Measurements from ENCODE around the gene PXK.

PXK gene

DNA sequence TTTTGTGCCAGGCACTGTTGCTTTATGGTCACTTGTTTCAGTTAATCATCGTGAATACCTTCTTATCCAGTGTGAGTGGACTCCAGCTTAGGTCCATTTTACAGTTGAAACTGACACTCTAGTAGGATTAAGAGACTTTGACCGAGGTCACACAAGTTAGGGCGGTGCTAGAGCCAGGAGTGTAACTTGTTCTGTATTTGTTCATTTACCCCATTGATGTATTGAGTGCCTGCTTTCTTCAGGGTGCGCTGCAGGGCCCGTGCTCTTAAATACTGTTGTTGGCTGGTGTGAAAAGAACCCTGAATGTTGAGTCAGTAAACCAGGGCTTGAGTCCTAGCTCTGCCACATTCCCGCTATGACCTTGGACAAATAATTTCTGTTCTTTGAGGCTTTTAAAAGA lies 85.5 kb downstream of the PXK start:
- Histone ChIP-seq H3K4me1 (ENCODE audit: control insufficient read depth, insufficient read depth, low read length) (no peaks in the 10 kb centered on the region), H3K36me3 (ENCODE audit: control insufficient read depth in 2 of 2, insufficient read depth in 1 of 2, low read length in 2 of 2) (peaks cover 0 to 50% of the 10 kb centered on the region in 2 experiments; a peak in 1 of 3 replicates), H3K4me3 (ENCODE audit: low read depth, low read length) (no peak overlapping the region), H3K27ac (ENCODE audit: extremely low read depth, low read depth, low read length) (no peak overlapping the region), H3K9me3 (ENCODE audit: control insufficient read depth, insufficient read depth, low read depth, low read length) (no peaks in the 10 kb centered on the region)
- ChIA-PET CTCF (interaction anchor here (0.6 to 0.9 kb wide), 2 partner anchors 93 to 112 kb away, joined by 3 to 6 read pairs; partner anchors contain the start of genes HTD2 and RPP14), POLR2A (no interaction called here)
- TF ChIP-seq, protein P1, sequence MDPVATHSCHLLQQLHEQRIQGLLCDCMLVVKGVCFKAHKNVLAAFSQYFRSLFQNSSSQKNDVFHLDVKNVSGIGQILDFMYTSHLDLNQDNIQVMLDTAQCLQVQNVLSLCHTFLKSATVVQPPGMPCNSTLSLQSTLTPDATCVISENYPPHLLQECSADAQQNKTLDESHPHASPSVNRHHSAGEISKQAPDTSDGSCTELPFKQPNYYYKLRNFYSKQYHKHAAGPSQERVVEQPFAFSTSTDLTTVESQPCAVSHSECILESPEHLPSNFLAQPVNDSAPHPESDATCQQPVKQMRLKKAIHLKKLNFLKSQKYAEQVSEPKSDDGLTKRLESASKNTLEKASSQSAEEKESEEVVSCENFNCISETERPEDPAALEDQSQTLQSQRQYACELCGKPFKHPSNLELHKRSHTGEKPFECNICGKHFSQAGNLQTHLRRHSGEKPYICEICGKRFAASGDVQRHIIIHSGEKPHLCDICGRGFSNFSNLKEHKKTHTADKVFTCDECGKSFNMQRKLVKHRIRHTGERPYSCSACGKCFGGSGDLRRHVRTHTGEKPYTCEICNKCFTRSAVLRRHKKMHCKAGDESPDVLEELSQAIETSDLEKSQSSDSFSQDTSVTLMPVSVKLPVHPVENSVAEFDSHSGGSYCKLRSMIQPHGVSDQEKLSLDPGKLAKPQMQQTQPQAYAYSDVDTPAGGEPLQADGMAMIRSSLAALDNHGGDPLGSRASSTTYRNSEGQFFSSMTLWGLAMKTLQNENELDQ (tag by site-specific recombination; IDR thresholded peaks at IDR 0.05; ENCODE audit: low read depth), result no peak
- TF ChIP-seq ZNF776 (tag by site-specific recombination; IDR thresholded peaks at IDR 0.05; ENCODE audit: borderline replicate concordance), result no peak
- TF ChIP-seq WT1 (tag by site-specific recombination; IDR thresholded peaks at IDR 0.05), result no peak
- TF ChIP-seq ZNF174 (tag by site-specific recombination; IDR thresholded peaks at IDR 0.05), result no peak
- no peak for TF ChIP-seq ZNF571 (tag by site-specific recombination; IDR thresholded peaks at IDR 0.05)
- no peak for TF ChIP-seq ZNF175 (tag by site-specific recombination; IDR thresholded peaks at IDR 0.05)
- TF ChIP-seq ZBTB10 (tag by site-specific recombination; IDR thresholded peaks at IDR 0.05), result no peak
- TF ChIP-seq SP7 (tag by site-specific recombination; IDR thresholded peaks at IDR 0.05), result no peak
- no peak for TF ChIP-seq ZNF76 (tag by site-specific recombination; IDR thresholded peaks at IDR 0.05; ENCODE audit: borderline replicate concordance, low read depth)
- no peak for TF ChIP-seq ZNF23 (tag by site-specific recombination; IDR thresholded peaks at IDR 0.05; ENCODE audit: borderline replicate concordance)
- TF ChIP-seq ZNF214 (tag by site-specific recombination; IDR thresholded peaks at IDR 0.05; ENCODE audit: borderline replicate concordance), result no peak
- no peak for TF ChIP-seq ZNF26 (tag by site-specific recombination; IDR thresholded peaks at IDR 0.05)
- no peak for TF ChIP-seq ZNF837 (tag by site-specific recombination; IDR thresholded peaks at IDR 0.05)
- TF ChIP-seq, protein P2, sequence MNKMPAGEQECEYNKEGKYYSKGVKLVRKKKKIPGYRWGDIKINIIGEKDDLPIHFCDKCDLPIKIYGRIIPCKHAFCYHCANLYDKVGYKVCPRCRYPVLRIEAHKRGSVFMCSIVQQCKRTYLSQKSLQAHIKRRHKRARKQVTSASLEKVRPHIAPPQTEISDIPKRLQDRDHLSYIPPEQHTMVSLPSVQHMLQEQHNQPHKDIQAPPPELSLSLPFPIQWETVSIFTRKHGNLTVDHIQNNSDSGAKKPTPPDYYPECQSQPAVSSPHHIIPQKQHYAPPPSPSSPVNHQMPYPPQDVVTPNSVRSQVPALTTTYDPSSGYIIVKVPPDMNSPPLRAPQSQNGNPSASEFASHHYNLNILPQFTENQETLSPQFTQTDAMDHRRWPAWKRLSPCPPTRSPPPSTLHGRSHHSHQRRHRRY (tag by site-specific recombination; IDR thresholded peaks at IDR 0.05), result no peak

GRCh38 chr3:58419780-58420507 lies 87.3 kb downstream of the PXK start:
- H3K9me3 ChIP-seq (ENCODE audit: control insufficient read depth, insufficient read depth, low read depth, low read length), result no peaks in the 10 kb centered on the region
- no peak overlapping the region for H3K4me3 ChIP-seq (ENCODE audit: low read depth, low read length)
- H3K36me3 ChIP-seq (ENCODE audit: control insufficient read depth in 2 of 2, insufficient read depth in 1 of 2, low read length in 2 of 2), result peaks cover 0 to 67% of the 10 kb centered on the region in 2 experiments; a peak in 1 of 3 replicates
- no peaks in the 10 kb centered on the region for H3K4me1 ChIP-seq (ENCODE audit: control insufficient read depth, insufficient read depth, low read length)
- CTCF ChIA-PET, result interaction anchor here (0.6 to 0.7 kb wide), 2 partner anchors 25 to 114 kb away, joined by 3 to 5 read pairs; no protein-coding TSS in a partner anchor
- no peak for TF ChIP-seq ZNF24 (tag by site-specific recombination; IDR thresholded peaks at IDR 0.05)
- no peak for TF ChIP-seq SP3 (tag by site-specific recombination; IDR thresholded peaks at IDR 0.05)
- no peak for TF ChIP-seq BCL11A (tag by site-specific recombination; IDR thresholded peaks at IDR 0.05; ENCODE audit: low read depth)
- TF ChIP-seq ZNF19 (tag by site-specific recombination; IDR thresholded peaks at IDR 0.05; ENCODE audit: low read depth), result no peak
- no peak for TF ChIP-seq ZNF837 (tag by site-specific recombination; IDR thresholded peaks at IDR 0.05)
- TF ChIP-seq ZFP3 (tag by site-specific recombination; IDR thresholded peaks at IDR 0.05; ENCODE audit: low read depth), result no peak
- no peak overlapping the region for H3K27ac ChIP-seq (ENCODE audit: extremely low read depth, low read depth, low read length)
- POLR2A ChIA-PET, result no interaction called here

Measured in HEK293 (cell line).